ENCODE data around the gene ARHGEF4.
"Not testable (repeated sequence)": the region's sequence is repeated elsewhere in the genome, so short reads cannot be mapped to it uniquely, and the experiment has no call there.

The ARHGEF4 gene

GRCh38 chr2:130901626-130902025 is 64.9 kb downstream of the ARHGEF4 start:
- not testable (repeated sequence) for H3K4me1 ChIP-seq (ENCODE audit: control insufficient read depth, insufficient read depth, low read length); H3K36me3 ChIP-seq (ENCODE audit: insufficient read depth, low read length); H3K9me3 ChIP-seq (replicated peaks; ENCODE audit: low read length); H3K4me2 ChIP-seq (ENCODE audit: low read length); H3K27me3 ChIP-seq (ENCODE audit: control insufficient read depth, insufficient read depth, low read length); H3K9ac ChIP-seq (ENCODE audit: low read depth, low read length); H3K4me3 ChIP-seq (ENCODE audit: low read length)

GRCh38 chr2:130908832-130909231 is 72.1 kb downstream of the ARHGEF4 start:
- Histone ChIP-seq H3K36me3 (ENCODE audit: insufficient read depth, low read length) (no peaks in the 10 kb centered on the region), H3K4me1 (ENCODE audit: control insufficient read depth, insufficient read depth, low read length) (no peaks in the 10 kb centered on the region), H3K9ac (ENCODE audit: low read depth, low read length) (no peak overlapping the region), H3K4me2 (ENCODE audit: low read length) (no peak overlapping the region), H3K9me3 (replicated peaks; ENCODE audit: low read length) (no peaks in the 10 kb centered on the region), H3K27me3 (ENCODE audit: control insufficient read depth, insufficient read depth, low read length) (no peaks in the 10 kb centered on the region), H3K4me3 (ENCODE audit: low read length) (no peak overlapping the region)

DNA sequence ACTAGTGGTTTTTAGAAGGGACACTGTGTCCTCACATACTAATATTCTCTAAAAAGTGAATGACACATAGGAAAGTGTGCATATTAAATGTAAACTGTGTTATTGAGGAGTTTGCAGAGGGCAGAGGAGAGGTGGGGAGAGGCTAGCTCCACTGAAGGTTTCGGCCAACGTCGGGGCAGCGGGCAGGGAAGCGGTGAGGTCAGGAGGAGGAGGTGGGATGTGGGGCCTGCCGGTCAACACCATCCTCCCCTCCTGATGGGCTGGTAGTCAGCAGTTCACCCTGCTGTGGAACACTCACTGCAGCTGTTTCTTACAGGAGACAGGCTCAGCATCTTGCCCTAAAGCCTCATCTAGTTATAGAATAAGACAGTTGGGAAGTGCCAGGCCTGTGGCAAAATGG is 74.2 kb downstream of the ARHGEF4 start:
- H3K4me1 ChIP-seq (ENCODE audit: control insufficient read depth, insufficient read depth, low read length), result no peaks in the 10 kb centered on the region
- H3K9ac ChIP-seq (ENCODE audit: low read depth, low read length), result no peak overlapping the region
- no peak overlapping the region for H3K4me2 ChIP-seq (ENCODE audit: low read length)
- H3K4me3 ChIP-seq (ENCODE audit: low read length), result no peak overlapping the region
- no peaks in the 10 kb centered on the region for H3K27me3 ChIP-seq (ENCODE audit: control insufficient read depth, insufficient read depth, low read length)
- no peaks in the 10 kb centered on the region for H3K36me3 ChIP-seq (ENCODE audit: insufficient read depth, low read length)
- H3K9me3 ChIP-seq (replicated peaks; ENCODE audit: low read length), result no peaks in the 10 kb centered on the region

DNA sequence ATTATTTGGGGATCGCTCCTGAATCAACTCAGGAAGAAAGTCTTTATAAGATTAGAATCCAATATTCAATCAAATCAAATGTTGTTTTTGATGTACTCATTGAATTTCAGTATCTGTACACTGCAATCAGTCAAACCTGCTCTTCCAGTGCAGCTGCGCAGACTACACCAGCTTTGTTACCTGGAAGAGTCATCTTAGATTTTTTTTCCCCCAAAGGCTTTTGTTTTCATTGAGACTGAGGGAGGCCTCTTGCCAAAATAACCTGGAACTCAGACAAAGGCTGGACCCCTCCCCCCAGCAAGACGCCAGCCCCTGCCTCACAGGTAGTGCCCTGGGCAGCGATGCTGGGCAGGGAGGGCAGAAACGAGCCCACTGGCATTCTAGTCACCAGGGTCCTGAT is 74.8 kb downstream of the ARHGEF4 start:
- no peaks in the 10 kb centered on the region for H3K9me3 ChIP-seq (replicated peaks; ENCODE audit: low read length)
- no peak overlapping the region for H3K4me2 ChIP-seq (ENCODE audit: low read length)
- H3K9ac ChIP-seq (ENCODE audit: low read depth, low read length), result no peak overlapping the region
- no peak overlapping the region for H3K4me3 ChIP-seq (ENCODE audit: low read length)
- H3K36me3 ChIP-seq (ENCODE audit: insufficient read depth, low read length), result no peaks in the 10 kb centered on the region
- H3K4me1 ChIP-seq (ENCODE audit: control insufficient read depth, insufficient read depth, low read length), result no peaks in the 10 kb centered on the region
- H3K27me3 ChIP-seq (ENCODE audit: control insufficient read depth, insufficient read depth, low read length), result peaks cover 1% of the 10 kb centered on the region

GRCh38 chr2:130911996-130912395 is 75.3 kb downstream of the ARHGEF4 start:
- Histone ChIP-seq H3K4me1 (ENCODE audit: control insufficient read depth, insufficient read depth, low read length) (no peaks in the 10 kb centered on the region), H3K36me3 (ENCODE audit: insufficient read depth, low read length) (no peaks in the 10 kb centered on the region), H3K27me3 (ENCODE audit: control insufficient read depth, insufficient read depth, low read length) (peaks cover 6% of the 10 kb centered on the region), H3K9ac (ENCODE audit: low read depth, low read length) (no peak overlapping the region), H3K4me3 (ENCODE audit: low read length) (no peak overlapping the region), H3K4me2 (ENCODE audit: low read length) (no peak overlapping the region), H3K9me3 (replicated peaks; ENCODE audit: low read length) (no peaks in the 10 kb centered on the region)

DNA sequence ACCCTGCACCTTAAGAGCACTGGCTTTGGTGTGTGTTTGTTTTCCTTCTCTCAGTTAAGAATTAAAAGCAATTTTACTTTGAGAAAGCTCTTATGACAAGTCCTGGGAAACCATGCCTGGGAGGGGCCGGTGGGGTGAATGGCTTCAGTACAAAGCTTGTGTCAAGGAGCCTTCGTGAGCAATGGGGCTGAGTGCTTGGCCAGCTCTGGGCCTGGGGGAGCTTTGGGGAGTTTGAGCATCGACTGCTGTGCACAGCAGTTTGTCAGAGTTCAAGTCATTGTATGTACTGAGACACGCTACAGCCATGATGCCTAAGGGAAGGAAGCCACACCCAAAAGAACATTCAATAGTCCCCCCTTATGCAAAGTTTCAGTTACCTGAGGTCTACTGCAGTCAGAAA is 75.8 kb downstream of the ARHGEF4 start:
- Histone ChIP-seq H3K36me3 (ENCODE audit: insufficient read depth, low read length) (no peaks in the 10 kb centered on the region), H3K4me1 (ENCODE audit: control insufficient read depth, insufficient read depth, low read length) (no peaks in the 10 kb centered on the region), H3K4me3 (ENCODE audit: low read length) (no peak overlapping the region), H3K9me3 (replicated peaks; ENCODE audit: low read length) (no peaks in the 10 kb centered on the region), H3K4me2 (ENCODE audit: low read length) (no peak overlapping the region), H3K9ac (ENCODE audit: low read depth, low read length) (no peak overlapping the region), H3K27me3 (ENCODE audit: control insufficient read depth, insufficient read depth, low read length) (peaks cover 6% of the 10 kb centered on the region)

DNA sequence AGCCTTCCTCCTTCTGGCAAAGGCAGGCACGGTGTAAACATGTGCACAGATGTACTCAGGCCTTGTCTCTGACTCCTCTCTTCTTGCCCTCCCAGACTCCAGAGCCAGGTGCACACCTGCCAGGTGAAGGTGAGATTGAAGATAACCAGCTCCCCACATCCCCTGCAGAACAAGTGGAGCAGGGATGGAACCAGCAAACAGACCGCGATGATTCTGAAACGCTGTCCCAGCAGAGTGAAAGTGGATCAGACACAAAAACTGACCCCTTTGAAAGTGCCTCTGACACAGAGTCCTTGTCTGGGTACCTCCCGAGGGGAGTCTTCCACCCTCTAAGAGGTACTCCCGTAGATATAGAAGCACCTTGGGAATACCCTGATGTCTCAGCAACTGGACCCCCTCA is 77.2 kb downstream of the ARHGEF4 start:
- Histone ChIP-seq H3K9ac (ENCODE audit: low read depth, low read length) (no peak overlapping the region), H3K4me2 (ENCODE audit: low read length) (no peak overlapping the region)

GRCh38 chr2:130915149-130915548 is 78.4 kb downstream of the ARHGEF4 start:
- H3K4me2 ChIP-seq (ENCODE audit: low read length), result no peak overlapping the region
- no peak overlapping the region for H3K9ac ChIP-seq (ENCODE audit: low read depth, low read length)
- no peaks in the 10 kb centered on the region for H3K9me3 ChIP-seq (replicated peaks; ENCODE audit: low read length)
- H3K4me1 ChIP-seq (ENCODE audit: control insufficient read depth, insufficient read depth, low read length), result no peaks in the 10 kb centered on the region
- peaks cover 6% of the 10 kb centered on the region for H3K27me3 ChIP-seq (ENCODE audit: control insufficient read depth, insufficient read depth, low read length)
- H3K36me3 ChIP-seq (ENCODE audit: insufficient read depth, low read length), result no peaks in the 10 kb centered on the region
- H3K4me3 ChIP-seq (ENCODE audit: low read length), result no peak overlapping the region

More for the DNA sequence above, 77.2 kb downstream of the ARHGEF4 start:
- no peaks in the 10 kb centered on the region for H3K9me3 ChIP-seq (replicated peaks; ENCODE audit: low read length)
- H3K4me1 ChIP-seq (ENCODE audit: control insufficient read depth, insufficient read depth, low read length), result no peaks in the 10 kb centered on the region
- peaks cover 6% of the 10 kb centered on the region for H3K27me3 ChIP-seq (ENCODE audit: control insufficient read depth, insufficient read depth, low read length)
- no peaks in the 10 kb centered on the region for H3K36me3 ChIP-seq (ENCODE audit: insufficient read depth, low read length)
- no peak overlapping the region for H3K4me3 ChIP-seq (ENCODE audit: low read length)

GRCh38 chr2:130915595-130916437 is 79.1 kb downstream of the ARHGEF4 start:
- Histone ChIP-seq H3K9me3 (replicated peaks; ENCODE audit: low read length) (no peaks in the 10 kb centered on the region), H3K4me3 (ENCODE audit: low read length) (no peak overlapping the region), H3K27me3 (ENCODE audit: control insufficient read depth, insufficient read depth, low read length) (peaks cover 6% of the 10 kb centered on the region), H3K4me1 (ENCODE audit: control insufficient read depth, insufficient read depth, low read length) (no peaks in the 10 kb centered on the region), H3K36me3 (ENCODE audit: insufficient read depth, low read length) (no peaks in the 10 kb centered on the region), H3K4me2 (ENCODE audit: low read length) (no peak overlapping the region), H3K9ac (ENCODE audit: low read depth, low read length) (no peak overlapping the region)

DNA sequence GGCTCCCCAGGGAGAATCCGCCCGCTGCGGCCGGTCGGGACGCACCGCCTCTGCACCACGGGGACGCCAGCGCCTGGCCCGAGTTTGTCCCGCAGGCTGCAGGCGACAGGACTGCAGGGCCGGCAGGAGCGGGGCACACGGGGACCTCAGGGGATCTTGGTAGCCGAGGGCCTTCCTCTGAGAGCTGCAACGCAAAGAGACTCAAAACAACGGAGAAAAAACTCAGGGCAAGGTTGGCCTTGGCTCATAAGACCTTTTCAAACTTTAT is 79.7 kb downstream of the ARHGEF4 start:
- H3K9ac ChIP-seq (ENCODE audit: low read depth, low read length), result no peak overlapping the region
- no peaks in the 10 kb centered on the region for H3K9me3 ChIP-seq (replicated peaks; ENCODE audit: low read length)
- H3K4me1 ChIP-seq (ENCODE audit: control insufficient read depth, insufficient read depth, low read length), result no peaks in the 10 kb centered on the region
- H3K27me3 ChIP-seq (ENCODE audit: control insufficient read depth, insufficient read depth, low read length), result peaks cover 6% of the 10 kb centered on the region
- no peak overlapping the region for H3K4me3 ChIP-seq (ENCODE audit: low read length)
- no peaks in the 10 kb centered on the region for H3K36me3 ChIP-seq (ENCODE audit: insufficient read depth, low read length)
- H3K4me2 ChIP-seq (ENCODE audit: low read length), result no peak overlapping the region

- H3K27me3 ChIP-seq (ENCODE audit: control insufficient read depth, insufficient read depth, low read length), result peaks cover 6% of the 10 kb centered on the region
- no peaks in the 10 kb centered on the region for H3K4me1 ChIP-seq (ENCODE audit: control insufficient read depth, insufficient read depth, low read length)
- H3K4me2 ChIP-seq (ENCODE audit: low read length), result no peak overlapping the region
- no peaks in the 10 kb centered on the region for H3K9me3 ChIP-seq (replicated peaks; ENCODE audit: low read length)
- no peaks in the 10 kb centered on the region for H3K36me3 ChIP-seq (ENCODE audit: insufficient read depth, low read length)
- no peak overlapping the region for H3K4me3 ChIP-seq (ENCODE audit: low read length)
- no peak overlapping the region for H3K9ac ChIP-seq (ENCODE audit: low read depth, low read length)
Measured at GRCh38 chr2:130917006-130917688, 80.4 kb downstream of the ARHGEF4 start.

DNA sequence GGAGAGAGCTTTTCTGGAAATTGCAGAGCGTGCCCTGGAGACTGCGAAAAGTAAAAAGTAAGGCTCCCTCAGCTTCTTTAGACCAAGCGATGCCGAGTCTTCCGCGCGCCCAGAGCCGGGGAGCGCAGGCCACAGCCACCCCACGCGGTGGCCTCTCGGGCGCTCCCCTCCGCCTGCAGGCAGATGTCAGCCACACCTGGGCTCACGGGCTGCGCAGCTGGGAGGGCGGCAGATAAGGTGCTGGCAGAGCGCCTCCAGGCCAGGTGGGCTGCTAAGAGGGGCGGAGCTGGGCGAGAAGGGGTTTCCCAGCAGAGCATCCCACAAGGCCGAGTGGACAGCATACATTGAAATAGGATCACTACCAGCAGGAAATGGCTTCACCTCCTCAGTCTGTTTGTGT is 81.7 kb downstream of the ARHGEF4 start:
- Histone ChIP-seq H3K27me3 (ENCODE audit: control insufficient read depth, insufficient read depth, low read length) (peaks cover 6% of the 10 kb centered on the region), H3K9me3 (replicated peaks; ENCODE audit: low read length) (no peaks in the 10 kb centered on the region), H3K4me3 (ENCODE audit: low read length) (no peak overlapping the region), H3K36me3 (ENCODE audit: insufficient read depth, low read length) (no peaks in the 10 kb centered on the region), H3K9ac (ENCODE audit: low read depth, low read length) (no peak overlapping the region), H3K4me1 (ENCODE audit: control insufficient read depth, insufficient read depth, low read length) (no peaks in the 10 kb centered on the region), H3K4me2 (ENCODE audit: low read length) (no peak overlapping the region)

Data from skeletal muscle satellite cell (primary cell).